PC-9 (cell line): ENCODE measurements around the gene LRRC59. TPM values are rescaled to one million over a fixed set of nuclear protein-coding genes. Genes with fewer than 3 reads are reported as not detected.

ENCODE experiments used
- BruUV-seq: library from RNA; stranded (reverse); fragments of 400-500 nt; replicated peaks from 2 replicates; lab custom pipeline; 2021; lab: Mats Ljungman, UMichigan
- CTCF ChIA-PET: fragments of 300-600 bp; sonication (Branson Sonifier 250); formaldehyde crosslinking; loops from one replicate; lab custom pipeline; 2022; ENCODE audit warnings: antibody characterized with exemption; lab: Charles Lee
- POLR2A ChIA-PET: fragments of 300-600 bp; sonication (Branson Sonifier 250); formaldehyde crosslinking; loops from one replicate; lab custom pipeline; 2022; ENCODE audit warnings: antibody characterized with exemption; ENCODE audit not compliant: unreplicated experiment; lab: Charles Lee
- DNase-seq, 2 experiments: peaks; one replicate each; pipeline versions ENCODE4 v3.0.0 to v3.0.0-alpha.2; 2015 to 2022; ENCODE audit warnings: mixed read lengths in 1 of 2
- H2AFZ ChIP-seq: fragments of 200-600 bp; sonication (generic); 2 replicates; pipeline ENCODE4 v1.8.1; 2017; ENCODE audit warnings: antibody characterized with exemption
- H3F3A ChIP-seq: fragments of 200-600 bp; sonication (generic); 2 replicates; pipeline ENCODE4 v1.8.1; 2017; ENCODE audit warnings: antibody characterized with exemption, mild to moderate bottlenecking, low read depth; ENCODE audit not compliant: insufficient read depth
- H3K27ac ChIP-seq: fragments of 200-600 bp; sonication (generic); 2 replicates; pipeline ENCODE4 v1.6.1; 2016; ENCODE audit warnings: mixed run types
- H3K27me3 ChIP-seq: fragments of 200-600 bp; sonication (generic); 2 replicates; pipeline ENCODE4 v1.6.1; 2016; ENCODE audit warnings: low read depth, mixed run types; ENCODE audit not compliant: insufficient read depth
- H3K36me3 ChIP-seq: fragments of 200-600 bp; sonication (generic); 2 replicates; pipeline ENCODE4 v1.6.1; 2016; ENCODE audit warnings: low read depth, mixed run types
- H3K4me1 ChIP-seq: fragments of 200-600 bp; sonication (generic); replicated peaks from 2 replicates; pipeline ENCODE4 v1.6.1; 2016; ENCODE audit warnings: mixed run types; ENCODE audit not compliant: insufficient read depth
- H3K4me2 ChIP-seq: fragments of 200-600 bp; sonication (generic); 2 replicates; pipeline ENCODE4 v1.6.1; 2017; ENCODE audit warnings: mixed run types
- H3K4me3 ChIP-seq: fragments of 200-600 bp; sonication (generic); 2 replicates; pipeline ENCODE4 v1.6.1; 2016; ENCODE audit warnings: mixed run types
- H3K79me2 ChIP-seq: fragments of 200-600 bp; sonication (generic); 2 replicates; pipeline ENCODE4 v1.6.1; 2017; ENCODE audit warnings: low read depth, mixed run types
- H3K9me2 ChIP-seq: fragments of 200-600 bp; sonication (generic); 2 replicates; pipeline ENCODE4 v1.8.1; 2017; ENCODE audit warnings: mild to moderate bottlenecking; ENCODE audit not compliant: insufficient read depth
- H3K9me3 ChIP-seq: fragments of 200-600 bp; sonication (generic); 2 replicates; pipeline ENCODE4 v1.8.1; 2016; ENCODE audit warnings: low read depth; ENCODE audit not compliant: insufficient read depth
- H4K20me1 ChIP-seq: fragments of 200-600 bp; sonication (generic); 2 replicates; pipeline ENCODE4 v1.8.1; 2017; ENCODE audit not compliant: insufficient read depth
- CTCF ChIP-seq: fragments of 200-600 bp; sonication (generic); conservative IDR thresholded peaks from 2 replicates; pipeline ENCODE4 v1.6.1; 2017; ENCODE audit warnings: mixed run types, antibody characterized with exemption, mild to moderate bottlenecking, moderate library complexity
- EZH2 ChIP-seq: fragments of 200-600 bp; sonication (generic); IDR thresholded peaks from 2 replicates; pipeline ENCODE4 v1.8.0; 2017; ENCODE audit warnings: antibody characterized with exemption, low read depth
- intact Hi-C: fragments of 100-400 bp; cut with micrococcal nuclease; formaldehyde crosslinking; loops from one replicate; pipeline ENCODE4 v1.10.0; 2022; ENCODE audit not compliant: unreplicated experiment
- total RNA-seq: library from RNA; stranded (reverse); gene quantifications from 2 replicates; pipeline ENCODE4 v1.2.3, GENCODE V29; 2021

Gene LRRC59
- total RNA-seq, 1 experiment from 2014 or later: 102 TPM

GRCh38 chr17:50414808-50415207 lies 17.5 kb upstream of the LRRC59 start:
- CTCF ChIA-PET: no interaction called here
- TF ChIP-seq EZH2 (no peak), CTCF (no peak)

GRCh38 chr17:50412188-50412732 lies 14.9 kb upstream of the LRRC59 start:
- CTCF ChIA-PET: no interaction called here
- no peak for TF ChIP-seq CTCF
- TF ChIP-seq EZH2: no peak
- POLR2A ChIA-PET: interaction anchor here (0.6 kb wide), 2 partner anchors 26 to 738 kb away, joined by 3 to 4 read pairs; no protein-coding TSS in a partner anchor
- Histone ChIP-seq H3K4me1 (no peaks in the 10 kb centered on the region), H3K27me3 (no peaks in the 10 kb centered on the region), H3K9me3 (no peaks in the 10 kb centered on the region), H3K4me3 (no peak overlapping the region), H3K4me2 (no peak overlapping the region), H3K79me2 (no peaks in the 10 kb centered on the region), H3K9me2 (no peaks in the 10 kb centered on the region), H4K20me1 (no peaks in the 10 kb centered on the region), H3K36me3 (no peaks in the 10 kb centered on the region), H3F3A (no peaks in the 10 kb centered on the region), H2AFZ (no peak overlapping the region), H3K27ac (no peak overlapping the region)
- no TSS peak for BruUV-seq
- no peak for DNase-seq
- intact Hi-C loops: no loop called here

More at GRCh38 chr17:50414808-50415207, 17.5 kb upstream of the LRRC59 start:
- Histone ChIP-seq H3F3A (no peaks in the 10 kb centered on the region), H3K4me3 (no peak overlapping the region), H2AFZ (no peak overlapping the region), H3K79me2 (no peaks in the 10 kb centered on the region), H3K9me3 (no peaks in the 10 kb centered on the region), H4K20me1 (no peaks in the 10 kb centered on the region), H3K36me3 (no peaks in the 10 kb centered on the region), H3K9me2 (no peaks in the 10 kb centered on the region), H3K27ac (no peak overlapping the region), H3K4me2 (no peak overlapping the region), H3K27me3 (no peaks in the 10 kb centered on the region), H3K4me1 (0 out of 2 replicates have a peak, but pooled peaks cover under 1% of the 10 kb centered on the region)
- DNase-seq: no peak
- BruUV-seq: no TSS peak
- intact Hi-C loops: no loop called here
- POLR2A ChIA-PET: no interaction called here

- CTCF ChIA-PET: no interaction called here
- DNase-seq: no peak
- Histone ChIP-seq H3K27me3 (no peaks in the 10 kb centered on the region), H3K4me3 (no peak overlapping the region), H2AFZ (no peak overlapping the region), H3K9me3 (no peaks in the 10 kb centered on the region), H3K27ac (no peak overlapping the region), H4K20me1 (no peaks in the 10 kb centered on the region), H3K36me3 (no peaks in the 10 kb centered on the region), H3K9me2 (no peaks in the 10 kb centered on the region), H3F3A (no peaks in the 10 kb centered on the region), H3K4me2 (no peak overlapping the region), H3K79me2 (no peaks in the 10 kb centered on the region), H3K4me1 (no peaks in the 10 kb centered on the region)
- POLR2A ChIA-PET: no interaction called here
- no peak for TF ChIP-seq CTCF
- no peak for TF ChIP-seq EZH2
- intact Hi-C loops: no loop called here
- no TSS peak for BruUV-seq
These were observed 10.6 kb upstream of the LRRC59 start for GRCh38 chr17:50407921-50408320.
